Sigmoid colon (tissue), 3 donors: ENCODE measurements around the gene AS3MT.

ENCODE experiments used
- CTCF ChIP-seq, 4 experiments: fragments of 450-650 bp in 3 of 4; fragments of 200-600 bp in 1 of 4; IDR thresholded peaks; one replicate each; pipeline ENCODE4 v1.5.1; 2016 to 2019; ENCODE audit warnings: antibody characterized with exemption in 4 of 4, mild to moderate bottlenecking in 3 of 4, moderate library complexity in 2 of 4
- POLR2A ChIP-seq, 2 donors: fragments of 450-650 bp; IDR thresholded peaks; one replicate each; pipeline ENCODE4 v1.6.1; 2016; ENCODE audit warnings: antibody characterized with exemption in 2 of 2, mild to moderate bottlenecking in 2 of 2, moderate library complexity in 2 of 2

DNA sequence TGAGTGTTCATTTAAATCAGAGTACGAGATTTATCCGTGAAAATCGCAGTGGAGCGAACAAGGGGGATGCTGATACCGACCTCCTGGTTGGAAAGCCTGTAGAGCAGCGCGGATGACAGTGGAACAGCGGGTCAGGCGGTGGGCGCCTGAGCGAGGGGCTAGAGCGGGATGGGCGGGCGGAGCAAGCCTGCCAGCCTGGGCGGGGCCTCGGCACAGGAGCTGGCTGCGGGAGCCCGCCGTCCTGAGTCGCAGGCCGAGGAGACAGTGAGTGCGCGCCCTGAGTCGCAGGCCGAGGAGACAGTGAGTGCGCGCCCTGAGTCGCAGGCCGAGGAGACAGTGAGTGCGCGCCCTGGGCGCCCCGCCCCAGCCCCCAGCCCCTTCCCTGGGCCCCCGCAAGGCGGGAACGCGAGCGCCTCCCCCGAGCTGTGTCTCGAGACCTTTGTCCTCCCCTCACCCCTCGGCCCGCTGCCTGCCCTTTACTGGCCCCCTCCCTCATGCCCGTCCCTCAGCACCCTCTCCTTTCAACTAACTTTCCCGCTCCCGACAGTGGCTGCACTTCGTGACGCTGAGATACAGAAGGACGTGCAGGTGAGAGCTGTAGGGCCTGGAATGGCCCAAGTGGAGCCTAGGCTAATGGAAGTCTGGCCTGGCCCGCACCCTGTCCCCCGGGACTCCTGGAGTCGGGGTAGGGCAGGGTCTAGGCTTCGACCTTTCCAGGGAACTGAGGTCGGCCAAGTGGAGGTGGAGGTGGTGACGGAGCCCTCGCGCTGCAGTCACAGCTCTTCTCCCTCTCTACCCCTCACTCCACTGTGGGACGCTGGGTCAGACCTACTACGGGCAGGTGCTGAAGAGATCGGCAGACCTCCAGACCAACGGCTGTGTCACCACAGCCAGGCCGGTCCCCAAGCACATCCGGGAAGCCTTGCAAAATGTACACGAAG, at the start of gene AS3MT:
- TF ChIP-seq CTCF (IDR thresholded peaks at IDR 0.05) (no peak), POLR2A (IDR thresholded peaks at IDR 0.05) (no peak)
